Panc1 (cell line): ENCODE measurements around the gene MYL5. TPM values are rescaled to one million over a fixed set of nuclear protein-coding genes. Genes with fewer than 3 reads are reported as not detected.
"Not testable (repeated sequence)": the region's sequence is repeated elsewhere in the genome, so short reads cannot be mapped to it uniquely, and the experiment has no call there.

Experiments
- ATAC-seq: fragments of 200-7000 bp; cut with Tn5 transposase; 2 replicates; pipeline ENCODE4 v1.9.1; 2020; ENCODE audit warnings: mild to moderate bottlenecking, moderate library complexity
- BruUV-seq: library from RNA; stranded (reverse); fragments of 400-500 nt; replicated peaks from 2 replicates; lab custom pipeline; 2021; lab: Mats Ljungman, UMichigan
- CTCF ChIA-PET: fragments of 300-600 bp; sonication (Branson Sonifier 250); formaldehyde crosslinking; loops from one replicate; lab custom pipeline; 2022; ENCODE audit warnings: antibody characterized with exemption; lab: Charles Lee
- POLR2A ChIA-PET: fragments of 300-600 bp; sonication (Branson Sonifier 250); formaldehyde crosslinking; loops from one replicate; lab custom pipeline; 2022; ENCODE audit warnings: antibody characterized with exemption; lab: Charles Lee
- DNase-seq: peaks from one replicate; pipeline ENCODE4 v3.0.0-alpha.2; 2010; ENCODE audit warnings: low read depth, low spot score
- H3K27ac ChIP-seq: 2 replicates; pipeline ENCODE4 v1.5.1; 2011; ENCODE audit warnings: mild to moderate bottlenecking, low read length, inconsistent platforms
- H3K27me3 ChIP-seq: fragments of 200-500 bp; sonication (Bioruptor generic); 2 replicates; pipeline ENCODE4 v1.6.0; 2014; ENCODE audit warnings: low read length, inconsistent platforms; ENCODE audit not compliant: control insufficient read depth, insufficient read depth
- H3K36me3 ChIP-seq: fragments of 200-500 bp; sonication (Bioruptor generic); 2 replicates; pipeline ENCODE4 v1.5.1; 2014; ENCODE audit warnings: inconsistent platforms, mild to moderate bottlenecking, low read length, moderate library complexity; ENCODE audit not compliant: control insufficient read depth, insufficient read depth
- H3K4me1 ChIP-seq: 2 replicates; pipeline ENCODE4 v1.5.1; 2011; ENCODE audit warnings: inconsistent platforms, mild to moderate bottlenecking, low read length, moderate library complexity; ENCODE audit not compliant: control insufficient read depth, insufficient read depth
- H3K4me3 ChIP-seq, 2 experiments: 2 replicates each; pipeline ENCODE4 v1.5.1; 2011 to 2012; ENCODE audit warnings: low read depth in 2 of 2, low read length in 2 of 2, mild to moderate bottlenecking in 2 of 2, inconsistent platforms in 1 of 2, moderate library complexity in 1 of 2
- H3K9me3 ChIP-seq: fragments of 200-500 bp; sonication (Bioruptor generic); 2 replicates; pipeline ENCODE4 v1.5.1; 2014; ENCODE audit warnings: low read depth, mild to moderate bottlenecking, inconsistent platforms, low read length, moderate library complexity; ENCODE audit not compliant: control insufficient read depth, insufficient read depth
- CTCF ChIP-seq: fragments of 450-650 bp; IDR thresholded peaks from 2 replicates; pipeline ENCODE4 v1.5.1; 2017; ENCODE audit warnings: mild to moderate bottlenecking
- POLR2AphosphoS5 ChIP-seq: IDR thresholded peaks from 2 replicates; pipeline ENCODE4 v1.6.1; 2012; ENCODE audit warnings: mild to moderate bottlenecking, low read depth, low read length, moderate library complexity
- REST ChIP-seq, 2 experiments: IDR thresholded peaks; 2 replicates each; pipeline ENCODE4 v1.6.1; 2011 to 2012; ENCODE audit warnings: low read depth in 2 of 2, control low read depth in 1 of 2, low read length in 1 of 2, mild to moderate bottlenecking in 1 of 2, moderate library complexity in 1 of 2; ENCODE audit not compliant: insufficient read depth in 1 of 2
- SIN3A ChIP-seq: IDR thresholded peaks from 2 replicates; pipeline ENCODE4 v1.6.1; 2012; ENCODE audit warnings: low read depth, mild to moderate bottlenecking, low read length, moderate library complexity, borderline replicate concordance; ENCODE audit not compliant: insufficient read depth
- TCF7L2 ChIP-seq: IDR thresholded peaks from 2 replicates; pipeline ENCODE4 v1.6.1; 2011; ENCODE audit warnings: mild to moderate bottlenecking, low read depth, low read length, inconsistent platforms
- in situ Hi-C: cut with HindIII; loops from 2 replicates; pipeline ENCODE4 v1.10.0; 2016; ENCODE audit warnings: low sequenced_read_pairs, low pct_unique_long_range_greater_than_20kb
- intact Hi-C: fragments of 100-400 bp; cut with micrococcal nuclease; formaldehyde crosslinking; loops from one replicate; pipeline ENCODE4 v1.10.0; 2022; ENCODE audit not compliant: unreplicated experiment
- total RNA-seq: library from RNA; stranded (reverse); gene quantifications from one replicate; pipeline ENCODE4 v1.2.1, GENCODE V29; 2021; ENCODE audit not compliant: unreplicated experiment

MYL5 gene
- total RNA-seq, 1 experiment from 2014 or later = 12.0 TPM

GRCh38 chr4:637536-638280, 36.6 kb upstream of the MYL5 start:
- Histone ChIP-seq H3K4me3 (no peak overlapping the region), H3K27ac (no peak overlapping the region), H3K4me1 (no peaks in the 10 kb centered on the region), H3K36me3 (no peaks in the 10 kb centered on the region), H3K9me3 (no peaks in the 10 kb centered on the region), H3K27me3 (no peaks in the 10 kb centered on the region)
- ATAC-seq (no peak), DNase-seq (no peak)
- ChIA-PET CTCF (no interaction called here), POLR2A (no interaction called here)
- no peak for TF ChIP-seq CTCF
- TF ChIP-seq TCF7L2 = no peak
- TF ChIP-seq POLR2AphosphoS5 = no peak
- TF ChIP-seq REST (IDR thresholded peaks at IDR 0.05; ENCODE audit: insufficient read depth in 1 of 2, low read depth in 2 of 2, low read length in 1 of 2) = no peak
- TF ChIP-seq SIN3A = no peak
- no TSS peak for BruUV-seq
- intact Hi-C loops = no loop called here
- in situ Hi-C loops = no loop called here

- H3K27ac ChIP-seq, in situ Hi-C loops, ATAC-seq, intact Hi-C loops, H3K4me1 ChIP-seq, H3K27me3 ChIP-seq, H3K36me3 ChIP-seq, H3K9me3 ChIP-seq, CTCF ChIA-PET, BruUV-seq, H3K4me3 ChIP-seq, DNase-seq, POLR2A ChIA-PET: not testable (repeated sequence)
These were observed 32.0 kb upstream of the MYL5 start for GRCh38 chr4:642366-642765.

- Histone ChIP-seq H3K27me3 (no peaks in the 10 kb centered on the region), H3K36me3 (no peaks in the 10 kb centered on the region), H3K4me3 (no peak overlapping the region), H3K4me1 (no peaks in the 10 kb centered on the region), H3K27ac (no peak overlapping the region), H3K9me3 (no peaks in the 10 kb centered on the region)
- no peak for TF ChIP-seq CTCF
- no peak for TF ChIP-seq REST (IDR thresholded peaks at IDR 0.05; ENCODE audit: insufficient read depth in 1 of 2, low read depth in 2 of 2, low read length in 1 of 2)
- no peak for TF ChIP-seq POLR2AphosphoS5
- no peak for TF ChIP-seq TCF7L2
- no peak for TF ChIP-seq SIN3A
- POLR2A ChIA-PET = no interaction called here
- DNase-seq (no peak), ATAC-seq (no peak)
- CTCF ChIA-PET = no interaction called here
- BruUV-seq = no TSS peak
- intact Hi-C loops = no loop called here
- in situ Hi-C loops = no loop called here
These were observed 27.9 kb upstream of the MYL5 start for GRCh38 chr4:646460-646859.
